PC-9 (cell line): ENCODE measurements around the gene FUBP1.

ENCODE experiments used
- EZH2 ChIP-seq: fragments of 200-600 bp; sonication (generic); IDR thresholded peaks from 2 replicates; pipeline ENCODE4 v1.8.0; 2017; ENCODE audit warnings: antibody characterized with exemption, low read depth
- TF ChIP-seq, protein P1 (sequence below): fragments of 200-600 bp; sonication (generic); conservative IDR thresholded peaks from 2 replicates; pipeline ENCODE4 v1.6.1; 2017; ENCODE audit warnings: mixed run types, antibody characterized with exemption, mild to moderate bottlenecking, moderate library complexity

DNA sequence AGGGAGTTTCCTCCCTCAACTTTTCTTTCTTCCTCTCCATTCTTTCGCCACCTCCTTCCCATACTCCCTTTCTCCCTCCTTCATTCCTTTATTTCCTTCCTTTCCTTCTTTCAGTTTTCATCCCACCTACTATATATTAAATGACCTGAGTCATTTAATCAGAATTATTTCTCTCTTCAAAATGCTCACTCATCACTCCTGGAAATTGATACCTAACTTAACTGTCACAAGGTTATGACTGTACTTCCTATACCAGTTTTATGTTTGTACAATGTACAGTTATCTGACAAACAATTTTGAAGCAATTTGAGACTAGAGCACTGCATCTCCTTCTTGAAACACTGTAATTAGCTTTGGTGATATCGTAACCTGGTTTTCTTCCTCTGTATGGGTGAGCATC, 49.1 kb downstream of the FUBP1 start:
- no peak for TF ChIP-seq EZH2
- TF ChIP-seq, protein P1, sequence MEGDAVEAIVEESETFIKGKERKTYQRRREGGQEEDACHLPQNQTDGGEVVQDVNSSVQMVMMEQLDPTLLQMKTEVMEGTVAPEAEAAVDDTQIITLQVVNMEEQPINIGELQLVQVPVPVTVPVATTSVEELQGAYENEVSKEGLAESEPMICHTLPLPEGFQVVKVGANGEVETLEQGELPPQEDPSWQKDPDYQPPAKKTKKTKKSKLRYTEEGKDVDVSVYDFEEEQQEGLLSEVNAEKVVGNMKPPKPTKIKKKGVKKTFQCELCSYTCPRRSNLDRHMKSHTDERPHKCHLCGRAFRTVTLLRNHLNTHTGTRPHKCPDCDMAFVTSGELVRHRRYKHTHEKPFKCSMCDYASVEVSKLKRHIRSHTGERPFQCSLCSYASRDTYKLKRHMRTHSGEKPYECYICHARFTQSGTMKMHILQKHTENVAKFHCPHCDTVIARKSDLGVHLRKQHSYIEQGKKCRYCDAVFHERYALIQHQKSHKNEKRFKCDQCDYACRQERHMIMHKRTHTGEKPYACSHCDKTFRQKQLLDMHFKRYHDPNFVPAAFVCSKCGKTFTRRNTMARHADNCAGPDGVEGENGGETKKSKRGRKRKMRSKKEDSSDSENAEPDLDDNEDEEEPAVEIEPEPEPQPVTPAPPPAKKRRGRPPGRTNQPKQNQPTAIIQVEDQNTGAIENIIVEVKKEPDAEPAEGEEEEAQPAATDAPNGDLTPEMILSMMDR, result no peak
